DND-41 (cell line): ENCODE measurements around the gene LYST.

ENCODE experiments used
- CTCF ChIP-seq: IDR thresholded peaks from 2 replicates; pipeline ENCODE4 v1.5.1; 2012; ENCODE audit warnings: borderline replicate concordance, low read length, moderate library complexity, mild to moderate bottlenecking; ENCODE audit not compliant: poor library complexity, severe bottlenecking; ENCODE audit errors: extremely low read depth
- EZH2 ChIP-seq: IDR thresholded peaks from 3 replicates; pipeline ENCODE4 v1.6.1; 2012; ENCODE audit warnings: borderline replicate concordance, low read depth, mild to moderate bottlenecking, moderate library complexity, low read length, inconsistent platforms; ENCODE audit not compliant: severe bottlenecking

GRCh38 chr1:235721982-235722381, 144.7 kb downstream of the LYST start:
- TF ChIP-seq CTCF (no peak), EZH2 (no peak)
